Measurements from ENCODE around the gene NAPA.

GRCh38 chr19:47514151-47514868, 553 bp downstream of the NAPA start:
- TF ChIP-seq, protein P1, sequence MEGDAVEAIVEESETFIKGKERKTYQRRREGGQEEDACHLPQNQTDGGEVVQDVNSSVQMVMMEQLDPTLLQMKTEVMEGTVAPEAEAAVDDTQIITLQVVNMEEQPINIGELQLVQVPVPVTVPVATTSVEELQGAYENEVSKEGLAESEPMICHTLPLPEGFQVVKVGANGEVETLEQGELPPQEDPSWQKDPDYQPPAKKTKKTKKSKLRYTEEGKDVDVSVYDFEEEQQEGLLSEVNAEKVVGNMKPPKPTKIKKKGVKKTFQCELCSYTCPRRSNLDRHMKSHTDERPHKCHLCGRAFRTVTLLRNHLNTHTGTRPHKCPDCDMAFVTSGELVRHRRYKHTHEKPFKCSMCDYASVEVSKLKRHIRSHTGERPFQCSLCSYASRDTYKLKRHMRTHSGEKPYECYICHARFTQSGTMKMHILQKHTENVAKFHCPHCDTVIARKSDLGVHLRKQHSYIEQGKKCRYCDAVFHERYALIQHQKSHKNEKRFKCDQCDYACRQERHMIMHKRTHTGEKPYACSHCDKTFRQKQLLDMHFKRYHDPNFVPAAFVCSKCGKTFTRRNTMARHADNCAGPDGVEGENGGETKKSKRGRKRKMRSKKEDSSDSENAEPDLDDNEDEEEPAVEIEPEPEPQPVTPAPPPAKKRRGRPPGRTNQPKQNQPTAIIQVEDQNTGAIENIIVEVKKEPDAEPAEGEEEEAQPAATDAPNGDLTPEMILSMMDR (conservative IDR thresholded peaks at IDR 0.05; ENCODE audit: low read depth, low read length) = no peak
- TF ChIP-seq EZH2 (IDR thresholded peaks at IDR 0.05; ENCODE audit: low read length, unreplicated experiment) (no peak), EZH2phosphoT487 (IDR thresholded peaks at IDR 0.05; ENCODE audit: borderline replicate concordance, low read length) (no peak)

Measured in PC-3 (cell line).